ENCODE measurements around the gene GPX2. TPM values are rescaled to one million over a fixed set of nuclear protein-coding genes. Genes with fewer than 3 reads are reported as not detected.

The GPX2 gene
- total RNA-seq, 3 donors from 2014 or later: 171 to 590 (median 288) TPM

DNA sequence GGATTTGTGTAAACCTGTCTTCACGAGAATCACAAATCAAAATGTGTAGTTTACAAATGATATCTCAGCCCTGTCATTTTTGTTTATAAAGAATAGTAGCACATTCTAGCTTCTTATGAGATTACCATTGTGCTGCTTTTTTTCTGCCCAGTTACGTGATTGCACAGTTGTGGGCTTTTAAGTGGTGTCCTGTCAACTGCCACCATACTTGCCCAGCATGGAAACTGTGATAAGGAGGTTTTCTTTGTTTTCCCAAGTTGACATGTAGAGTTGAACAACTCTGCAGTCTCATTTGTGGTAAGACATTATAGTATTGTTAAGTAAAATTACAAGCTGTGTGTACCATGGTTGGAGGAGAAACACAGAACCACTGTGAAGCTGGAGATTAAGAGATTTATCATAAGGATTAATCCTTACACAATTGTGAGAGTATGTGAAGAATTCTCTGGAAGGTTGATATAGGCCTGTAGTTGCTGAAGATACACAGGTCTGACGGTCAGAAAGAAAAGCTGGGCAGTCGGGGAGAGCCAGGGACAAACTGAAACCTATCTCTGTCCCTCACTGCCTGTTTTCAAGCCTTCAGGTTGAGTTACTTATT is 16.0 kb downstream of the GPX2 start:
- intact Hi-C loops (cut with DNase I, micrococcal nuclease): no loop called here
- DNase-seq: no peak
- TF ChIP-seq, protein P1, sequence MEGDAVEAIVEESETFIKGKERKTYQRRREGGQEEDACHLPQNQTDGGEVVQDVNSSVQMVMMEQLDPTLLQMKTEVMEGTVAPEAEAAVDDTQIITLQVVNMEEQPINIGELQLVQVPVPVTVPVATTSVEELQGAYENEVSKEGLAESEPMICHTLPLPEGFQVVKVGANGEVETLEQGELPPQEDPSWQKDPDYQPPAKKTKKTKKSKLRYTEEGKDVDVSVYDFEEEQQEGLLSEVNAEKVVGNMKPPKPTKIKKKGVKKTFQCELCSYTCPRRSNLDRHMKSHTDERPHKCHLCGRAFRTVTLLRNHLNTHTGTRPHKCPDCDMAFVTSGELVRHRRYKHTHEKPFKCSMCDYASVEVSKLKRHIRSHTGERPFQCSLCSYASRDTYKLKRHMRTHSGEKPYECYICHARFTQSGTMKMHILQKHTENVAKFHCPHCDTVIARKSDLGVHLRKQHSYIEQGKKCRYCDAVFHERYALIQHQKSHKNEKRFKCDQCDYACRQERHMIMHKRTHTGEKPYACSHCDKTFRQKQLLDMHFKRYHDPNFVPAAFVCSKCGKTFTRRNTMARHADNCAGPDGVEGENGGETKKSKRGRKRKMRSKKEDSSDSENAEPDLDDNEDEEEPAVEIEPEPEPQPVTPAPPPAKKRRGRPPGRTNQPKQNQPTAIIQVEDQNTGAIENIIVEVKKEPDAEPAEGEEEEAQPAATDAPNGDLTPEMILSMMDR (IDR thresholded peaks at IDR 0.05): no peak
- H3K4me1 ChIP-seq (ENCODE audit: low read depth): peaks cover 25% of the 10 kb centered on the region
- H3K36me3 ChIP-seq (ENCODE audit: low read depth): no peaks in the 10 kb centered on the region
- no peaks in the 10 kb centered on the region for H3K9me3 ChIP-seq
- H3K4me3 ChIP-seq: no peak overlapping the region
- no peak for ATAC-seq

DNA sequence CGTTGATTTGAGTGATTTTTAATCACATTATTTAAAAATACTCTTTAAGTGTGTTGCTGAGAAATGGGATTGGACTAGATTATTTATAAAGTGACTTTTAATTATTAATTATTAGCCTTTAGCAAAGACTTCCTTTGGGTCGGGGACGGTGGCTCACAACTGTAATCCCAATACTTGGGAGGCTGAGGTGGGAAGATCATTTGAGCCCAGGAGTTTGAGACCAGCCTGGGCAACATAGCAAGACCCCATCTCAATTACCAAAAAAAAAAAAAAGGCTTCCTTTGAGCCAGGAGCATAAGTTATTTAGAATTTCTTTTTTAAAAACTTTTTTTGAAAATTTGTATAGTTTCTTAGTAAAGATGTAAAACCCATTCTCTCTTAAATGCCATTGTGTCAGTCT is 19.5 kb downstream of the GPX2 start:
- H3K9me3 ChIP-seq: no peaks in the 10 kb centered on the region
- no peak overlapping the region for H3K4me3 ChIP-seq
- intact Hi-C loops (cut with DNase I, micrococcal nuclease): no loop called here
- no peak for DNase-seq
- H3K4me1 ChIP-seq (ENCODE audit: low read depth): peaks cover 3% of the 10 kb centered on the region
- ATAC-seq: no peak
- no peaks in the 10 kb centered on the region for H3K36me3 ChIP-seq (ENCODE audit: low read depth)
- TF ChIP-seq, protein P1 (IDR thresholded peaks at IDR 0.05): no peak

DNA sequence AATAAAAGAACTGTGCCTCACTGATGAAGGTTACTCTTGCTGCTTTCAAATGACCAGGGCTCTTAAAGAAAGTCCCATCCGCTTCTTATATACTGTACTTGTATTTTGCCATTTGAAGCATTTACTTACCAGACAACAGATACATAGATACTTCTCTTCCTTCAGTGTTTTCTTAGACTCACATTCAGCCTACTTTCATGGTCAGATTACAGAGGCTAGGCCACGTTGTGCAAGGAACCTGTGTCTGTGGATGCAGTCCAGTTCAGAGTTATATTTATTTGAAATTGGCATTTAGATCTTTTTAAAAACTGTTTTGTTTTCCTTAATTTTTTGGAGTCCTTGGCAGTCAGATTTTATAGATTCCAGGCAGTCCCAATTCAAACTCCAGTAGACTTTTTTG is 22.1 kb downstream of the GPX2 start:
- no peak for ATAC-seq
- intact Hi-C loops (cut with DNase I, micrococcal nuclease): no loop called here
- TF ChIP-seq, protein P1 (IDR thresholded peaks at IDR 0.05): no peak

DNA sequence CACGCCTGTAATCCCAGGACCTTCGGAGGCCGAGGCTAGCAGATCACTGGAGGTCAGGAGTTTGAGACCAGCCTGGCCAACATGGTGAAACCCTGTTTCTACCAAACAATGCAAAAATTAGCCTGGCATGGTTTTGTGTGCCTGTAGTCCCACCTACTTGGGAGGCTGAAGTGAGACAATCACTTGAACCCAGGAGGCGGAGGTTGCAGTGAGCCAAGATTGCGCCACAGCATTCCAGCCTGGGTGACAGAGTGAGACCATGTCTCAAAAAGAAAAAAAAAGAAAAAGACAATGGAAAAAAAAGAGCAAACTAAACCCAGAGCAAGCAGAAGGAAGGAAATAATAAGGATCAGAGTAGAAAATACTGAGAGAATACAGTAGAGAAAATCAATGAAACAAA is 22.9 kb downstream of the GPX2 start:
- H3K36me3 ChIP-seq (ENCODE audit: low read depth): no peaks in the 10 kb centered on the region
- intact Hi-C loops (cut with DNase I, micrococcal nuclease): no loop called here
- H3K4me1 ChIP-seq (ENCODE audit: low read depth): peaks cover 14% of the 10 kb centered on the region
- no peak for DNase-seq
- no peak overlapping the region for H3K4me3 ChIP-seq
- no peaks in the 10 kb centered on the region for H3K9me3 ChIP-seq
- TF ChIP-seq, protein P1 (IDR thresholded peaks at IDR 0.05): no peak
- ATAC-seq: no peak

More for the DNA sequence above, 22.1 kb downstream of the GPX2 start:
- DNase-seq: no peak
- no peaks in the 10 kb centered on the region for H3K36me3 ChIP-seq (ENCODE audit: low read depth)
- H3K4me3 ChIP-seq: no peak overlapping the region
- H3K9me3 ChIP-seq: no peaks in the 10 kb centered on the region
- H3K4me1 ChIP-seq (ENCODE audit: low read depth): peaks cover 8% of the 10 kb centered on the region

DNA sequence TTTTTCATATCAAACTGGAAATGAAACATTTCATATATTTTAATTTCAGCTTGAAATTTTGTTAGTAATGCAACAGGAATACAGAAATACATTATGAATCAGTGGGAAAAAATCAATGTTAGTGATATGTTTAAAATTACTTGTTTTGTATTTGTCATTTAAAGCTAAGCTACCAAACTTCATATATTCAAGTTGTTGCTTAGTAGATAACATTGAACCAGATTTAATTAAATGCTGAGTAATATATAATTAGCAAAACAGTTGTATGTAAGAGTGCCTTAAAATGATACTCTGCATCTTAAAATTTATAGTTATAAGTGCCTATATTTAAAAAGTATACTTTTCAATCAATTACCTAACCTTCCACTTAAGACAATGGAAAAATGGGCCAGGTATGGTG is 23.3 kb downstream of the GPX2 start:
- Histone ChIP-seq H3K9me3 (no peaks in the 10 kb centered on the region), H3K36me3 (ENCODE audit: low read depth) (no peaks in the 10 kb centered on the region), H3K4me1 (ENCODE audit: low read depth) (peaks cover 13% of the 10 kb centered on the region), H3K4me3 (no peak overlapping the region)
- ATAC-seq (no peak), DNase-seq (no peak)
- TF ChIP-seq, protein P1 (IDR thresholded peaks at IDR 0.05): no peak
- intact Hi-C loops (cut with DNase I, micrococcal nuclease): no loop called here

DNA sequence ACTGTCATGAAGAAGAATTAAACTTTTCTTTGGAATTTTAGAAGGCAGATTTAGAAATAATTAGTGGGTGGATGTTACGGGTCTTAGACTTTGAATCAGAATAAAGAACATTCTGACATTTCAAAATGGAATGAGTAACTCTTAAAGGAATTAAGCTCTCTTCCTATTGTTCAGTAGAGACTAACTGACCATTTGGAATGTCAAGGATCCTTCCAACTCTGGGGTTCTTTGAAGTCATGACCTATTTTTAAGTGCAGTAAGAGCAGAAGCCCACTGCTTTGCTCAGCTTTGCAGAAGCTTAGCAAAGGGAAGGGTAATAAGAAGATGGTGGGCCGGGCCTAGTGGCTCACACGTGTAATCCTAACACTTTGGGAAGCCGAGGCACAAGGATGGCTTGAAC is 24.3 kb downstream of the GPX2 start:
- no peak for DNase-seq
- intact Hi-C loops (cut with DNase I, micrococcal nuclease): no loop called here

More for the DNA sequence above, 24.3 kb downstream of the GPX2 start:
- no peak for ATAC-seq
- Histone ChIP-seq H3K4me1 (ENCODE audit: low read depth) (peaks cover 11% of the 10 kb centered on the region), H3K9me3 (no peaks in the 10 kb centered on the region), H3K36me3 (ENCODE audit: low read depth) (no peaks in the 10 kb centered on the region), H3K4me3 (no peak overlapping the region)
- TF ChIP-seq, protein P1 (IDR thresholded peaks at IDR 0.05): no peak
